GM21723 (cell line): ENCODE results near the gene PGBD5.

Source experiments
- ATAC-seq: cut with Tn5 transposase; IDR thresholded peaks from one replicate; pipeline ENCODE4 v1.9.1; 2021; ENCODE audit warnings: mild to moderate bottlenecking, moderate library complexity; ENCODE audit not compliant: unreplicated experiment

The PGBD5 gene

DNA sequence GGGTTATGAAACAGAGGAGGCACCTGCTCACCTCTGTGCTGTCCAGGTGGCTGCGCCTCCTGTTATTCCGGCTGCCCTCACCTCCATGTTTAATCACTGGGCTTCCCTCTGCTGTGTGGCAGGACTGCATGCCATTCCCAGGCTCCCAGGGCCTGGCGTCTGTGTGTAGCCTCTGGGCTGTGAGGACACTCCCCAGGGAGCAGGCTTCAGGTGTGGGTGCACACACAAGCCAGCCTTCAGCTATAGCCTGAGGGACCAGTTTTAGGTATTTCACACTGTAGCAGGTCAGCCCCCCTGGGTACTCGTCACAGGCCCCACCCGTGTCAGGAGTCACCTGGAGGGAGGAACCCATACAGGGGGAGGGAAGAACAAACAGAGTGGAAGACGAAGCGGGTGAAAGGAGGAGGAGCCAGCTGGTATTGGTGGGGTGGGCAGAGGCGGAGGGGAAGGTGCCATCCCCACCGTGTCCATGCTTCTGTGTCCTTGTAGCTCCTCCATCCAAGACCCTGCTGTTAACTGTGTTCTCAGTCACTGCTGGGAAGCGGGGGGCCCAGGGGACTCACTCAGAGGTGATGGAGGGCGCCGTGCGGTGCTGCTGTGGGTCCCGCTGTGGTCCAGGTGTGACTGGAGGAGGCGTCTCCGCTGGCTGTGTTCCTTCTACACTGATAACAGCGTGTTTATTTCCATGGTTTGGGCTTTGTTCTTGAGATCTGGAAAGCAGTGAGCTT is 158.6 kb downstream of the PGBD5 start:
- ATAC-seq, result no peak

DNA sequence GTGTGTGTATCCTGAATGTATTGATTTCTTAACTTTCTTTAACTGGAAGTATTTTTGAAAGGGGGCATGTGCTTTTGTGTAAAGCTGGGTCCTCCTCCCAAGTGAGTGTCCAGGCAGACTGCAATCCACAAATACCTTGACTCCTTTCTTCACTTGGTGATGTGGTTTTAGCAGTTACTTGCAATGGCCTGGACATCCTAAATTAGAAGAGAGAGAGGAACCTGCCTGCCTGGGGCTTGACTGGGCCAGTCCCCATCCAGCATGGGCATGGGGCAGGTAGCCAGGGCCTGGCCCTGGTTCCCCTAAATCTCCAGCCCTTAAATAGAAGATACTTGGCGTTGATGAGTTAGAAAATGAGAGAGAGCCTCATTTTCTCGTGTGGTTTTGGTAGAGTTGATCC is 159.7 kb downstream of the PGBD5 start:
- ATAC-seq, result no peak

DNA sequence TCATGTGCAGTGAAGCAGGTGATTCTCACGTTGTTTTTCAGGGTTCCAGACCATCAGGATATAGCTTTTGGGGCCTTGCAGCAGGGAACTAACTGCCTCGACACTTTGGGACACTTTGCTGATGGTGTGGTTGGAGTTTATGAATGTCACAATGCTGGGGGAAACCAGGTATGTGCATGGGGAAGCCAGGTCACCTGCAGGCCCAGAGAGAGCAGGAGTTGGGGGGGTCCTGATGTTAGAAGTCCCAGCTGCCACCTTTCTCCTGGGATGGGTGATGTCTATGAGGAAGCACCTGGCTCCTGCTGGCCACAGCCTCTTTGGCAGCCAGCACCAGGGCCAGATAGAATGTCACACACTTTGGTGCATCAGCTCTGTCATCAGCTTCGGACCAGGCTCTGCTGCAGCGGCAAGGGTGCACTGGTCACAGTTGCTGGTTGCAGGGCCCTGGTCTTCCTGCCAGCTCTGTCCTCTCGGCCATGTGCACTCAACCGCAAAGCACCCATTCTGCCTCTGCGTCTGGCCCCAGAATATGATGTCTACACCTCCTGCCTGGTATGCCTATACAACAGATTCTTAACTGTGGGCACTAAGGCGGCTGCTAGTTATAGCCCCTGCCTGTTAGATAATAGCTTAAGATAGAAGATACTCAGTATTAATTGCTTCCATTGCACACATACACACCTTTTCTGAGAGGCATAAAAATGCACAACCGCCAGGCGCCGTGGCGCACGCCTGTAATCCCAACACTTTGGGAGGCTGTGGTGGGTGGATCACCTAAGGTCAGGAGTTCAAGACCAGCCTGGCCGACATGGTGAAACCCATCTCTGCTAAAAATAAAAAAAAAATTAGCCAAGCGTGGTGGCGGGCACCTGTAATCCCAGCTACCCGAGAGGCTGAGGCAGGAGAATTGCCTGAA is 160.7 kb downstream of the PGBD5 start:
- ATAC-seq, result no peak
